Measurements from ENCODE around the gene SMURF2. TPM values are rescaled to one million over a fixed set of nuclear protein-coding genes. Genes with fewer than 3 reads are reported as not detected.

SMURF2 gene
- polyA plus RNA-seq, 4 donors = 8.0 to 20.1 (median 12.9) TPM

DNA sequence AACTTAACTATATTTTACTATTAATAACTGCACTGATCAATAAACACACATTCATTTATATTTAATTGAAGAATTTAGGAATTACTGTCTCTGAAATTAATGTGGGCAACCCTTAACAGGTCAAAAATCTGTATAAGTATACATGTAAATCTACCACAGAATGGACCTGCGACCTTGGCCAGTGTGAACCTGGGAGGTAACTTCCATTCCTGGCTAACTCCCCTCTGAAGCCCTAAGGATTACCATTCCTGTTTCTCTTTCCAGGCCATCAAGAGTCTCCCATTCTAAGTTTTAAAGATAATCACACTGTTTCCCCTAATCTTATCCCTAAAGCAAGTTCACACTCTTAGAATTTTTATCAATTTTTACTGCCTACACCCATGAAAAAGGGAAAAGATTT is 58.1 kb downstream of the SMURF2 start:
- WGBS, 3 donors = 68 to 83% (median 70%) methylated on average over 1 of the region's 1 CpG
- H3K27me3 ChIP-seq (ENCODE audit: control insufficient read depth in 3 of 3, insufficient read depth in 3 of 3, low read length in 3 of 3) = no peaks in the 10 kb centered on the region
- no peaks in the 10 kb centered on the region for H3K9me3 ChIP-seq (ENCODE audit: control insufficient read depth in 2 of 2, insufficient read depth in 1 of 2, low read depth in 1 of 2, low read length in 1 of 2)
- peaks cover 0 to 8% (median 0%) of the 10 kb centered on the region in 3 donors for H3K36me3 ChIP-seq (ENCODE audit: control insufficient read depth in 3 of 3, insufficient read depth in 2 of 3, low read depth in 1 of 3, low read length in 3 of 3)
- no peak for FAIRE-seq
- H3K4me3 ChIP-seq (ENCODE audit: low read depth in 1 of 3, low read length in 3 of 3) = no peak overlapping the region
- DNase-seq = no peak
- no peak overlapping the region for H3K27ac ChIP-seq (ENCODE audit: low read depth in 1 of 3, low read length in 2 of 3)
- no peaks in the 10 kb centered on the region for H3K4me1 ChIP-seq (ENCODE audit: control insufficient read depth in 3 of 3, insufficient read depth in 2 of 3, low read depth in 1 of 3, low read length in 2 of 3)

DNA sequence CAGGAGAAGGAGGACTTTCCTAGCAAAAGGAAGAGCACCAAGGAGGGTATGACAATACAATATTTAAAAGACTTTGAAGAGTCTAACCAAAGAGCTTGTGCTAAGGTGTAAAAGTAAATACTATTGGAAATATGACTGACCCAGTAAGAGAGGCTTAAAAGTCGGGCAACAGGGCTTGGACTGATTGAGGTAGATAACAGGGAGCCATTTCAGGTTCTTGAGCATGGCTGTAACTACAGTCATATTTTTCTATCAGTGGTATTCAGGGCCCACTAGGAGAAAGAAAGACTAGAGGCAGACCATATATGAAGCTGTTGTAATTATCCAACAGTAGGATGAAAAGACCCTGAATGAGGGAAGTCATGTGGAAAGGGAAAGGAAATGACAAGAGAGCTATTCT is 62.3 kb downstream of the SMURF2 start:
- Histone ChIP-seq H3K9me3 (ENCODE audit: control insufficient read depth in 2 of 2, insufficient read depth in 1 of 2, low read depth in 1 of 2, low read length in 1 of 2) (no peaks in the 10 kb centered on the region), H3K27ac (ENCODE audit: low read depth in 1 of 3, low read length in 2 of 3) (no peak overlapping the region), H3K4me1 (ENCODE audit: control insufficient read depth in 3 of 3, insufficient read depth in 2 of 3, low read depth in 1 of 3, low read length in 2 of 3) (no peaks in the 10 kb centered on the region), H3K27me3 (ENCODE audit: control insufficient read depth in 3 of 3, insufficient read depth in 3 of 3, low read length in 3 of 3) (no peaks in the 10 kb centered on the region), H3K4me3 (ENCODE audit: low read depth in 1 of 3, low read length in 3 of 3) (no peak overlapping the region), H3K36me3 (ENCODE audit: control insufficient read depth in 3 of 3, insufficient read depth in 2 of 3, low read depth in 1 of 3, low read length in 3 of 3) (peaks cover 0 to 15% (median 1%) of the 10 kb centered on the region in 3 donors)
- FAIRE-seq (no peak), DNase-seq (no peak)
- 58 to 84% (median 76%) methylated on average over 1 of the region's 1 CpG for WGBS, 3 donors

DNA sequence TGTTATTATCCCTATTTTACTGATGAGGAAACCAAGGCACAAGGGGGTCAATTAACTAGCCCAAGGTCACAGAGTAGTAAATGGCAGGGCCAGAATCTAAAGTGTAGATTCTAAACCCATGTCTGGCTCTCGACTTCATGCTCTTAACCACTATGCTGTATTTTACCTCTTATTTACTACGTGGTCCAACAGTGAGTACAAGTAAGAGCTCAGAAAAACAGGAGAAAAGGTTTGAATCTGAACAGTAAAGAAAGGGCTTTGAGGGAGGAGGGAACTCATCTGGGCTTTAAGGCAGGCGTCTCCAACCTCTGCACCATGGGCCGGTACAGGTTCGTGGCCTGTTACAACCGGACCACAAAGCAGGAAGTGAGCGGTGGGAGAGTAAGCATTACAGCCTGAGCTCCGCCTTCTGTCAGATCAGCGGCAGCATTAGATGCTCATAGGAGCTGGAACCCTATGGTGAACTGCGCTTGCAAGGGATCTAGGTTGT is 62.9 kb downstream of the SMURF2 start:
- no peak overlapping the region for H3K4me3 ChIP-seq (ENCODE audit: low read depth in 1 of 3, low read length in 3 of 3)
- H3K4me1 ChIP-seq (ENCODE audit: control insufficient read depth in 3 of 3, insufficient read depth in 2 of 3, low read depth in 1 of 3, low read length in 2 of 3) = no peaks in the 10 kb centered on the region
- no peaks in the 10 kb centered on the region for H3K27me3 ChIP-seq (ENCODE audit: control insufficient read depth in 3 of 3, insufficient read depth in 3 of 3, low read length in 3 of 3)
- no peaks in the 10 kb centered on the region for H3K9me3 ChIP-seq (ENCODE audit: control insufficient read depth in 2 of 2, insufficient read depth in 1 of 2, low read depth in 1 of 2, low read length in 1 of 2)
- 61 to 81% (median 68%) methylated on average over 10 of the region's 10 CpGs for WGBS, 3 donors
- H3K27ac ChIP-seq (ENCODE audit: low read depth in 1 of 3, low read length in 2 of 3) = peak overlapping the region in 1 of 3 donors; percentile 12
- DNase-seq (peak in 1 of 2 donors; percentile 40), FAIRE-seq (no peak)
- H3K36me3 ChIP-seq (ENCODE audit: control insufficient read depth in 3 of 3, insufficient read depth in 2 of 3, low read depth in 1 of 3, low read length in 3 of 3) = peaks cover 0 to 16% (median 1%) of the 10 kb centered on the region in 3 donors

DNA sequence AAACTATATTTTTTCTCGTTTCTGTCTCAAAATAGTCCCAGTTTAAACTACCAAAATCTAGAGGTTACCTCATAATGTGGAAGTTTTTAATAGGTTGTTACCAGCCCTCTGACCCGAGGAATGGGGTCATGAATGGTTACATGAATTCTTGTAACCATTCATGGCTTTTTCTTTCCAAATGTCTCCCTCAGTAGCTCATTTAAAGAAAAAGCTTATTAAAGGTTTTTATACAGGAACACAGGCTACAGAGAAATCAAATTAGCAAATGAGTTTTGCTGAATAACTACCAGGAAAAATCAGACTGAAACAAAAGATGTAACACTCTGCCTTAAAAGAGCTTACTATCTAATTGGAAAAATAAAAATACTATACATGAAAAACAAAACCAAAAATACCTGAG is 63.4 kb downstream of the SMURF2 start:
- H3K4me1 ChIP-seq (ENCODE audit: control insufficient read depth in 3 of 3, insufficient read depth in 2 of 3, low read depth in 1 of 3, low read length in 2 of 3) = no peaks in the 10 kb centered on the region
- H3K4me3 ChIP-seq (ENCODE audit: low read depth in 1 of 3, low read length in 3 of 3) = no peak overlapping the region
- H3K27ac ChIP-seq (ENCODE audit: low read depth in 1 of 3, low read length in 2 of 3) = no peak overlapping the region
- no peak for DNase-seq
- H3K9me3 ChIP-seq (ENCODE audit: control insufficient read depth in 2 of 2, insufficient read depth in 1 of 2, low read depth in 1 of 2, low read length in 1 of 2) = no peaks in the 10 kb centered on the region
- H3K36me3 ChIP-seq (ENCODE audit: control insufficient read depth in 3 of 3, insufficient read depth in 2 of 3, low read depth in 1 of 3, low read length in 3 of 3) = peaks cover 0 to 16% (median 4%) of the 10 kb centered on the region in 3 donors
- no peaks in the 10 kb centered on the region for H3K27me3 ChIP-seq (ENCODE audit: control insufficient read depth in 3 of 3, insufficient read depth in 3 of 3, low read length in 3 of 3)
- 73 to 84% (median 82%) methylated on average over 2 of the region's 2 CpGs for WGBS, 3 donors
- FAIRE-seq = no peak

DNA sequence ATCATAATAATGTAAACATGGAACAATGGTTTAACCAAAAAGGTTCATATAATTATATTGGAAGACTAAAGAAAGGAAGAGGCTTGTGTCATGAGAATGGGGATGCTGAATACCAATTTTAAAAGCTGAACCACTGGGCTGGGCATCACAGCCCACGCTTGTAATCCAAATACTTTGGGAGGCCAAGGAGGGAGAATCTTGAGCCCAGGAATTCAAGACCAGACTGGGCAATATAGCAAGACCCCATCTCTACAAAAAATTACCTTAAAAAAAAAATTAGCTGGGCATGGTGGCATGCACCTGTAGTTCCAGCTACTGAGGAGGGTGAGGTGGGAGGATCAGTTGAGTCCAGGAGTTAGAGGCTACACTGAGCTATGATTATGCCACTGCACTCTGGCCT is 65.1 kb downstream of the SMURF2 start:
- Histone ChIP-seq H3K4me1 (ENCODE audit: control insufficient read depth in 3 of 3, insufficient read depth in 2 of 3, low read depth in 1 of 3, low read length in 2 of 3) (no peaks in the 10 kb centered on the region), H3K4me3 (ENCODE audit: low read depth in 1 of 3, low read length in 3 of 3) (no peak overlapping the region), H3K36me3 (ENCODE audit: control insufficient read depth in 3 of 3, insufficient read depth in 2 of 3, low read depth in 1 of 3, low read length in 3 of 3) (peaks cover 0 to 16% (median 4%) of the 10 kb centered on the region in 3 donors), H3K9me3 (ENCODE audit: control insufficient read depth in 2 of 2, insufficient read depth in 1 of 2, low read depth in 1 of 2, low read length in 1 of 2) (no peaks in the 10 kb centered on the region), H3K27ac (ENCODE audit: low read depth in 1 of 3, low read length in 2 of 3) (no peak overlapping the region), H3K27me3 (ENCODE audit: control insufficient read depth in 3 of 3, insufficient read depth in 3 of 3, low read length in 3 of 3) (no peaks in the 10 kb centered on the region)
- no peak for DNase-seq
- WGBS, 3 donors = 95 to 100% (median 96%) methylated on average over 1 of the region's 1 CpG
- no peak for FAIRE-seq

DNA sequence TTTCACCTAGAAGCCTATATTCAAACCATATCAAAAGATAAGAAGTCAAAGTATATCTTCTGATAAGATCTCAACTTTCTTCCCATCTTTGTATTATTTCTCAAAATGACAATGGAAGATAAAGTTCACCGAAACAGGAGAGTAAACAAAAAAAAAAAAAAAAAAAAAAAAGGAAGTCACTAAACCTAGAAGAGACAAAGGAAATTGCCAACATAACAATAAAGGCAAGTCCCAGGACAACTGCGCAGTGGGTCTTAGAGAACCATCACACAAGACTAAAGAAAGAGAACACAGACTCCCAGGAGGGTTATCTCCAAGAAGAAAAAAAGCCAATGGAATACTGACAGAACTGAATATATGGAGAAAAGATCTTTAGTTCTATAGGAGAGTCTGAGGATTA is 65.7 kb downstream of the SMURF2 start:
- Histone ChIP-seq H3K9me3 (ENCODE audit: control insufficient read depth in 2 of 2, insufficient read depth in 1 of 2, low read depth in 1 of 2, low read length in 1 of 2) (no peaks in the 10 kb centered on the region), H3K27me3 (ENCODE audit: control insufficient read depth in 3 of 3, insufficient read depth in 3 of 3, low read length in 3 of 3) (no peaks in the 10 kb centered on the region), H3K36me3 (ENCODE audit: control insufficient read depth in 3 of 3, insufficient read depth in 2 of 3, low read depth in 1 of 3, low read length in 3 of 3) (peaks cover 2 to 16% (median 4%) of the 10 kb centered on the region in 3 donors), H3K4me3 (ENCODE audit: low read depth in 1 of 3, low read length in 3 of 3) (no peak overlapping the region), H3K27ac (ENCODE audit: low read depth in 1 of 3, low read length in 2 of 3) (no peak overlapping the region), H3K4me1 (ENCODE audit: control insufficient read depth in 3 of 3, insufficient read depth in 2 of 3, low read depth in 1 of 3, low read length in 2 of 3) (no peaks in the 10 kb centered on the region)
- no peak for FAIRE-seq
- 82 to 90% (median 83%) methylated on average over 2 of the region's 2 CpGs for WGBS, 3 donors
- DNase-seq = no peak

DNA sequence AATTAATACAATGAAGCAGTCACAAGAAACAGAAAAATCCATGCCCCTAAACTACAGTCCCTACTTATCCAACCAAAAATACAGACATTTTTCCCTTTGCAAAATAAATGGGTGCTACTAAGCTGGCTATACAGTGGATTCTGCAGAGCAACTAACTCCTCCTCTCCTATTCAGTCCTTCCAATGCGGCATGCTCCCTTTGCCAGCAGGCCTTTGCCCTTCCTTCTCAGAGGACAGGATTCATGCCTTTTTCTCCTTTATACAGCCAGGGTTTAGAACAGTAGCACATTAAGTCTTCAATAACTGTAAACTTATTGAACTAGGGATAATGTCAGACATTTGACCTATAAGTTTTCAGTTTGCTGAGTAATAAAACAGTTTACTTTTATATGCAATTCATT is 70.2 kb downstream of the SMURF2 start:
- WGBS, 3 donors = 69 to 84% (median 82%) methylated on average over 1 of the region's 1 CpG

DNA sequence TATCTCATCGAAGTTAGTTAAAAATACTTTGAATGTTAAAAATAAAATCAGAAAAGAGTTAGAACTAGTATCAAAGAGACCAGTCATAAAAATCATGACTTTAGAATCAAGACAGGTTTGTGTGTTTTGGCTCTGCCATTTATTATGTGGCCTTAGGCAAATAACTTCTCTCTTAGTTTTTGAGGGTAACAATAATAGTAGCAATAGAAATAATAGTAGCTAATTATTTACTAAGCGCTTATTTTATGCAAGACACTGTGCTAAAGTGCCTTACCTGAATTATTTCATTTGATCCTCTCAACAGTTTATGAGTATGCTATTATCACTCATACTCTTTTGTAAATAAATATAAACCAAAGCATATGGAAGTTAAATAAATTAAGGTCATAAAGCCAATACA is 77.0 kb downstream of the SMURF2 start:
- no peak overlapping the region for H3K4me3 ChIP-seq (ENCODE audit: low read depth in 1 of 3, low read length in 3 of 3)
- no peak overlapping the region for H3K27ac ChIP-seq (ENCODE audit: low read depth in 1 of 3, low read length in 2 of 3)
- no peaks in the 10 kb centered on the region for H3K9me3 ChIP-seq (ENCODE audit: control insufficient read depth in 2 of 2, insufficient read depth in 1 of 2, low read depth in 1 of 2, low read length in 1 of 2)
- no peaks in the 10 kb centered on the region for H3K27me3 ChIP-seq (ENCODE audit: control insufficient read depth in 3 of 3, insufficient read depth in 3 of 3, low read length in 3 of 3)
- DNase-seq (no peak), FAIRE-seq (no peak)
- peaks cover 2 to 17% (median 8%) of the 10 kb centered on the region in 3 donors for H3K36me3 ChIP-seq (ENCODE audit: control insufficient read depth in 3 of 3, insufficient read depth in 2 of 3, low read depth in 1 of 3, low read length in 3 of 3)
- no peaks in the 10 kb centered on the region for H3K4me1 ChIP-seq (ENCODE audit: control insufficient read depth in 3 of 3, insufficient read depth in 2 of 3, low read depth in 1 of 3, low read length in 2 of 3)
- whole genome bisulfite sequencing, 3 donors = 88 to 95% (median 94%) methylated on average over 2 of the region's 2 CpGs

More for the DNA sequence above, 70.2 kb downstream of the SMURF2 start:
- FAIRE-seq (no peak), DNase-seq (no peak)
- H3K27ac ChIP-seq (ENCODE audit: low read depth in 1 of 3, low read length in 2 of 3) = no peak overlapping the region
- H3K4me1 ChIP-seq (ENCODE audit: control insufficient read depth in 3 of 3, insufficient read depth in 2 of 3, low read depth in 1 of 3, low read length in 2 of 3) = no peaks in the 10 kb centered on the region
- H3K4me3 ChIP-seq (ENCODE audit: low read depth in 1 of 3, low read length in 3 of 3) = no peak overlapping the region
- H3K27me3 ChIP-seq (ENCODE audit: control insufficient read depth in 3 of 3, insufficient read depth in 3 of 3, low read length in 3 of 3) = no peaks in the 10 kb centered on the region
- no peaks in the 10 kb centered on the region for H3K9me3 ChIP-seq (ENCODE audit: control insufficient read depth in 2 of 2, insufficient read depth in 1 of 2, low read depth in 1 of 2, low read length in 1 of 2)
- H3K36me3 ChIP-seq (ENCODE audit: control insufficient read depth in 3 of 3, insufficient read depth in 2 of 3, low read depth in 1 of 3, low read length in 3 of 3) = peaks cover 2 to 9% (median 6%) of the 10 kb centered on the region in 3 donors

DNA sequence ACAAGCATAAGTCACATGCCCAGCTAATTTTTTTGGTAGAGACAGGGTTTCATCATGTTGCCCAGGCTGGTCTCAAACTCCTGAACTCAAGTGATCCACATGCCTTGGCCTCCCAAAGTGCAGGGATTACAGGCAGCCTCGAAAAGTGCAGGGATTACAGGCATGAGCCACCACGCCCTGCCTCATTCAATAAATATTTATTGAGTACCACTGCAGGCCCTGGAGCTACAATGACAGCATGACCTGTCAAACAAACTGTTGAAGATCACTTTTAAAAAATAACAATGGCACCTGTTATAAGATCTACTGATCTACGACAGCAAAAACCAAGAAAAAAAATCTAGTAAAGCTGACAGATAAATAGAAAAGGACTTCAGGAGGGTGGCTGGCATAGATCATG is 79.1 kb downstream of the SMURF2 start:
- FAIRE-seq (no peak), DNase-seq (no peak)
- H3K4me3 ChIP-seq (ENCODE audit: low read depth in 1 of 3, low read length in 3 of 3) = no peak overlapping the region
- H3K27me3 ChIP-seq (ENCODE audit: control insufficient read depth in 3 of 3, insufficient read depth in 3 of 3, low read length in 3 of 3) = no peaks in the 10 kb centered on the region
- 72 to 86% (median 79%) methylated on average over 3 of the region's 3 CpGs for WGBS, 3 donors
- H3K9me3 ChIP-seq (ENCODE audit: control insufficient read depth in 2 of 2, insufficient read depth in 1 of 2, low read depth in 1 of 2, low read length in 1 of 2) = no peaks in the 10 kb centered on the region
- H3K36me3 ChIP-seq (ENCODE audit: control insufficient read depth in 3 of 3, insufficient read depth in 2 of 3, low read depth in 1 of 3, low read length in 3 of 3) = peaks cover 2 to 14% (median 8%) of the 10 kb centered on the region in 3 donors
- H3K4me1 ChIP-seq (ENCODE audit: control insufficient read depth in 3 of 3, insufficient read depth in 2 of 3, low read depth in 1 of 3, low read length in 2 of 3) = no peaks in the 10 kb centered on the region
- no peak overlapping the region for H3K27ac ChIP-seq (ENCODE audit: low read depth in 1 of 3, low read length in 2 of 3)

Measured in small intestine (tissue), 7 donors.